GM11168 (cell line): ENCODE results near the gene LRP1-AS.

Source experiments
- in situ Hi-C: fragments of 300-500 bp; cut with MboI; formaldehyde crosslinking; loops from one replicate; pipeline ENCODE4 v1.12.0; 2022; ENCODE audit warnings: low sequenced_read_pairs; ENCODE audit not compliant: unreplicated experiment

LRP1-AS gene

DNA sequence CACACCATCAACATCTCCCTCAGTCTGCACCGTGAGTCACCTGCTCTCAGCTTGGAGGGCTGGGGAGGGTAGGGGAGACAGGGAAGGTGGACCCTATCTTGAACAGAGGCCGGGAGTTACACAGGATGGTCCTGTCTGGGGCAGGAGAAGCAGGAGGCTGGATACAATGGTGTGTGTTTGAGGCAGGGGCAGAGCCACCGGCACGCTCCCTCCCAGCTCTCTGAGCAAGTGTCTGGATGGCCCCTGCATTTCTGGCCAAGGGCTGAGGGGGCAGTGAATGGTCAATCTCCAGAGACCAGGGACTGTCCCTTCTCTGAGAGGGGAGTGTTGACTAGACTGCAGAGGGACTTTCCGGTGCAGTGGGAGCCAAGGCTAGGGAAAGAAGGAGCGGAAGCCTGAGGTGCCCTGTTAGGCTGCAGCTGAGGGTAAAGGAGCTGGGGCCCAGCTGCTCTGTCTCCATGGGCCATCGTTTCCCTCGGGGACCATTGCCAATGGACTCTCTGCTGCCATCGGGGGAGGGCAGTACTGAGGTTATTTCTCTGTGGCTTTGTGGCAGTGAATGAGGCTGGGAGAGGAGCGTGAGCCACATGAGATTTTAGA is 1.9 kb downstream of the LRP1-AS start:
- in situ Hi-C loops: no loop called here

DNA sequence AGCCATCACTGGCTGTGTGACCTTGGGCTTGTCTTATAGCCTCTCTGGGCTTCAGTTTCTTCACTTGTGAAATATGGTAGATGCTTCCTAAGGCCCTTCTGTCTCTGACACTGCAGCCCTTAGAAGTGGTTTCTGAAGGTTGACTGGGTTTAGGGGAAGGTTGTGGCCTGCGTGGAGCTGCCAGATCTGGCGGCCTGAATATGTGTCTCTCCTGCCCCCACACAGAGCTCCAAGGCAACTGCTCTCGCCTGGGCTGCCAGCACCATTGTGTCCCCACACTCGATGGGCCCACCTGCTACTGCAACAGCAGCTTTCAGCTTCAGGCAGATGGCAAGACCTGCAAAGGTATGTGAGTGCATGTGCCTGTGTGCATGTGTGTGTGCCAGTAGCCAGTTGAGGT is 4.0 kb downstream of the LRP1-AS start:
- in situ Hi-C loops: no loop called here

DNA sequence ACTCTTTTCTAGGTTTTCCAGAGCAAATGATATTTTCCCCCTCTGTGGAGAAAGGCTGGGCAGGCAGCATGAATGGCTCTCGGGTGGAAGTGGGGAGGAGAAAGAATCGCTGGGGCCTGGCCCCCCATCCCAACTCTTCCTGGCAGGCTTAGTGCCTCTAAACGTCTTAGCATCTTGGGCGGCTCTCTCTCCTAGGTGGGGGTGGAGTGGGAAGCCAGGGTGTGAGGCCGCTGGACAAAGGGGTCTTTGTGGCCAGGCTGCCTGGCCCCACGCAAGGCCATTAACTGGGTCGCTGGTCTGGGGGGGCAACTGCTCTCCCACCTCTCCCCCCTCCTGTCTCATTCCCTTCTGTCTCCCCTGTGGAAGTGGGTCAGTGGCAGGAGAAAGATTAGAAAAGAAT is 4.7 kb downstream of the LRP1-AS start:
- in situ Hi-C loops: no loop called here

DNA sequence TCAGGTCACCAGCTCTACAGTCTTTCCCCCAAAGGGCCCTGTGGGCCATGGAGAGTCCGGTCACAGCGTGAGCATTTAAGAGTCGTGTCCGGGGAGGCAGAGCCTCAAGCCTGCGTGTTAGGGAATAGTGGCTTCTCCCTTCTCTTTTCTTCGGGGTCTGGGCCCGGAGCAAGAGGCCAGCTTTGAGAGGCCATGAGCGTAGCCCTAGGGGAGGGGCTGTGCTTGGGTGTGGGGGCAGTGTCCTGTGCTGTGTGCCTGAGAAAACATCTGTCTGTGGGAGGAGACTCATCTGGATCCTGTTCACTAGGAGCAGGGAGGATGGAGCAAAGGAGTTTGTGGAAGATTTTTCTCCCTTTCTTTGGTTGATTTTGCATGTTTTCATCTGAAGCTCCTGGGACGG is 5.3 kb downstream of the LRP1-AS start:
- in situ Hi-C loops: no loop called here

DNA sequence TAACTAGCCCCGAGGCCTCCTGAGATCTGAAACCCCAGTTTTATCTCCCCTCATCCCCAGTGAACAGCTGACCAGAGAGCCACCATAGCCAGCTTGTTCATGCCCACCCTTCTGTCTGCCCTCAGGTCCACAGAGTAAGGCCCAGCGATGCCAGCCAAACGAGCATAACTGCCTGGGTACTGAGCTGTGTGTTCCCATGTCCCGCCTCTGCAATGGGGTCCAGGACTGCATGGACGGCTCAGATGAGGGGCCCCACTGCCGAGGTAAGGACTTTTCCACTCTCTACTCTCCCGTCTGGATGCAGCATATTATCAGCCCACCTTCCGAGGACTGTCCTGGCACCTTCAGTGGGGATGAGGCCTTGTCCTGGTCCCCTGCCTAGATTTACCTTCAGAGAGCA is 6.2 kb downstream of the LRP1-AS start:
- in situ Hi-C loops: no loop called here

DNA sequence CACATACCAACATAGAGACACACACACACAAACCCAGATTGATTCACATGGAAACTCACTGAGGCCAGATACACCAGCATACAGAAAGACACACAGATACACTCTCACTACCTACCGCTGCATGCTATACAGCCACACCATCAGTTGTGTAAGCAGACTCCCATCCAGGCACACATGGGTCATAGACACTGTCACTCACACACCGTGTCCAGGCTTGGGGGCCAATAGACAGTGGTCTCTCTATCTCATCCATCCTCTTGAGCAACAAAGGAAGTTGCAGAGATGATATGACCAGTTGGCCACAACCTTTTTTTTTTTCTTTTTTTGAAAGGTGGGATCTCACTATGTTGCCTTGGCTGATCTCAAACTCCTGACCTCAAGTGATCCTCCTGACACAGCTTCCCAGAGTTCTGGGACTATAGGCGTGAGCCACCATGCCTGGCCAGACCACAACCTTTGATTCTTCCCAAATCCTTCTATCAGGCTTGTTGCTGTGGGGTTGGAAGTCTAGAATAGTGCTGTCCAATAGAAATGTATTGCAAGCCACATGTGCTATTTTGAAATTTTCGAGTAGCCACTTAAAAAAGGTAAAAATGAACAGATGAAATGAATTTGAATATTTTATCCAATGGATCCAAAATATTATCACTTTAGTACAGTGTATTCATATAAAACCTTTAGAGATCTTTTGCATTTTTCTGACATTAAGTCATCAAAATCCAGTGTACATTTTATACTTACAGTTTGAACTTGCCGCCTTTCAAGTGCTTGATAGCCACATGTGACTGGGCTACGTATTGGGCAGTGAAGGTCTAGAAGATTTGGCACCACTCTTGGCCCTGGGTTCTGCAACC is 7.4 kb downstream of the LRP1-AS start:
- in situ Hi-C loops: no loop called here

DNA sequence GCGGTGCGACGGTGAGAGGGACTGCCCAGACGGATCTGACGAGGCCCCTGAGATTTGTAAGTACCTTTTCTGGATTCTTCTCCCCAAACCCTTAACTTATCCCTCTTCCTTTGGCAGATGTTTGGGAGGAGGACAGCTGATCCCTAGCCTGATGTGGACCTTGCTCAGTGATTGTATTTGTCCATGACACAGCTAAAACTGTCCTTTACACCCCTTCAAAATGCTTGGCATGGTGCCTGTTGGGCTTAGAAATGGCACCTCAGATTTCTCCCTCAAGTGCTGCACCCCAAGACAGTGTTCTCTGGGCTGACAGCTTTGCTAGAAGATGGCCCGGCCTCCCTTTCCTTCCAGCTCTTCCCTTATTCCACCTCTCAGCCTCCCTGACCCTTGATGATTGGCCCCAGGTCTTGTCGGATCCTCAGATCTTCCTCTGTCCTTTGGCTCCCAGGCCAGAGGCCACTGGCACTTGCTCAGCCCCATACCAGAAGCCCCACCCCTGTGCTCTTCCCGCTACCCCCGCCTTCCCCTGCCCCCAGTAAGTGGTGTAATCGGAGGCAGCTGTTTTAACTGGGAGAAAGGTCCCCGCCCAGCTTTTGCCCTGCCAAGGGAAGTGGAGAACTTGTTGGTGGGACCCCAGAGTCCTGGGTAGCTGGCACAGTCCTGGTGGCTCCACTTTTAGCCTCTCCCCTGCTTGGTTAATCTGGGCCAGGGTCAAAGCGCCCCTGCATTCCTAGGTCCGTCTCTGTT is 8.7 kb downstream of the LRP1-AS start:
- in situ Hi-C loops: no loop called here

DNA sequence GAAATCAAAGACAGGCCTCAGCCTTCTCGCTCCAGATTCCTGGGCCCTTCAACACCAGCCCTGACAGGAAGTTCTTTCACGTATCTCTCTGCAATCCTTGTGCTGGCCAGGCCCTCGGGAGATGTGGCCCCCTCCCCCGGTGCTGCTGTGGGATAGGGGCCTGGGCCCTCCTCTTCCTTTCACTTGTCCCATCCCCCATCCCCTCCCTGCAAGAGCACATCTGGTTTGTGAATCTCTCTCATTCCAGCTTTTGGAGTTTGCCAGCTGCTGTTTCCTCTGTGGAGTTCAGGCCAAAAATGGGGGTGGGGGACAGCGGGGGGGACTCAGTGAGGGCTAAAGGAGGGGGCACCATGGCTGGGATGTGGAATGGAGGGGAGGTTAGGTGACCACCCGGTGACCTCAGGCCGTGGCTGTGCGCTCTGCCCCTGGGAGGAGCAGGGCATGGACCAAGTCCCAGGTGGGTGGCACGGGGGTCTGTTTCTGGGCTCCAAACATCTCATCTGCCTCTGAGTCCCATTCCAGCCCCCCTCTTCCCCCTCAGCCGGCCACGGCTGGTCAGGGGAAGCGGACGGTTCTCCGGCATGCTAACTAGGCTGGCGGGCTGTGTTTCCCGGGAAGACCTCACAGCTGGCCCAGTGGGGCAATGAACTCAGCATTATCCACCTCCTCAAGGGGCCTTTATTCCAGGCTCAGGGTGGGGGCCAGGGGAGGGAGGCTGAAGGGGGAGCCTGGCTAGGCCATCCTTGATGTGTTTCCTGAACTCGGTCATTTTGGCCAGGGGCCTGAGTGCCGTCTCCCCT is 11.7 kb downstream of the LRP1-AS start:
- in situ Hi-C loops: no loop called here

DNA sequence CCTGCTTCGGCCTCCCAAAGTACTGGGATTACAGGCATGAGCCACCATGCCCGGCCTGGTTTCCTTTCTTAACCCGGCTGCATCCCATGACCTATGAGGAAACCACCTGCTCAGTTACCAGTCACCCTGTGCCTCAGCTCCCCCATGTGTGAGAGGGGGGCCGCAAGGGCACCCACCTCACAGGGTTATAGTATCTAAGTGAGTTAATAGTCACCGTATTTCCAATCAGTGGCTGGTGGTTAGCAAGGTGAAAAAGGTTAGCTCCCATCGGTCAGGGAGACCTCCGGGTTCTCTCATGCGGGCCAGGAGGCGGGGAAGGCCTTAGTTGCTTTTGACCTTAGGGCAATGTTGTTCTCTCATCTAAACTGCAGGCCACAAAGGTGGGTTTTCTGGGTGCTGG is 12.5 kb downstream of the LRP1-AS start:
- in situ Hi-C loops: no loop called here

DNA sequence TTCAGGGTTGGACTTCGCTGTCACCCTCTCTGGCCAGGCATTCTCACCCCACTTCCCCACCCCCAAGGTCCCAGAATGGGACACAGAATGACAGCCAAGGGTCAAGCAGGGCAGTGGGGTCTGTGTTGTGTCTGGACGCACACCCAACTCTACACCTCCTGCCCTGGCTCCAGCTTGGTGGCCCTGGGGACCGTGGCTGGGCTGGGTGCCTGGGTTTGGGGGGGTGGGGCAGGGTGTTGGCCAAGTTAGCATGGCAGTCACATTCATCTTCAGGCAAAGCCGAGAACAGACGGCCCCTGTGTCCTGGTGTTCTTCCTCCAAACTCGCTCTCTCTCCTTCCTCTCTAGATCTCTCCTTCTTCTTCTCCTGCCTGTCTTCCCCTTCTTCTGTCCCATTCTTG is 13.5 kb downstream of the LRP1-AS start:
- in situ Hi-C loops: no loop called here

DNA sequence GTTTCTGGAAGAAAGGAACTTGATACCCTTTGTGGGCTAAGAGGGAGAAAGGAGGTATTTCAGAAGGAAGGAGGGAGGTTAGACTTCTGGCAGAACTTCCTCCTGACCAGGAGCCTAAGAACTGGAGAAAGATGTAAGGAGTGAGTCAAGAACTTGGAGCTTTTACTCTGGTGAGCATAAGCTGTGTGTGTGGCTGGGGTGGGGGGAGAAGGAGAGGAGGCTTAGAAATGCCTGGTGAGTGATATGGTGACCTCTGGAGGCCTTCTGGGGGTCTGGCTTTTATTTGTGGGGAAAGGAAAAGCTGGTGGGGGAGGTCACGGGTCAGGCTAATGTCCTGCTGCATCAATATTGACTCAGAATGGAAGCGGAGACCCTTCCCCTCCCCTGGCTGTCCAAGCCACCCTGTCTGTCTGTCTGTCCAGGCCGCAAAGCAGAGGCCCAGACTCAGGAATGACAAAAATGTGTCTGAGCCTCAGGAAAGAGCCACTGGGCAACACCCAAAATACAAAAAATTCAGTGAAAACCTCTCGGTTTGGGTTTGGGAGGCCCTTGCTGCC is 14.3 kb downstream of the LRP1-AS start:
- in situ Hi-C loops: no loop called here

DNA sequence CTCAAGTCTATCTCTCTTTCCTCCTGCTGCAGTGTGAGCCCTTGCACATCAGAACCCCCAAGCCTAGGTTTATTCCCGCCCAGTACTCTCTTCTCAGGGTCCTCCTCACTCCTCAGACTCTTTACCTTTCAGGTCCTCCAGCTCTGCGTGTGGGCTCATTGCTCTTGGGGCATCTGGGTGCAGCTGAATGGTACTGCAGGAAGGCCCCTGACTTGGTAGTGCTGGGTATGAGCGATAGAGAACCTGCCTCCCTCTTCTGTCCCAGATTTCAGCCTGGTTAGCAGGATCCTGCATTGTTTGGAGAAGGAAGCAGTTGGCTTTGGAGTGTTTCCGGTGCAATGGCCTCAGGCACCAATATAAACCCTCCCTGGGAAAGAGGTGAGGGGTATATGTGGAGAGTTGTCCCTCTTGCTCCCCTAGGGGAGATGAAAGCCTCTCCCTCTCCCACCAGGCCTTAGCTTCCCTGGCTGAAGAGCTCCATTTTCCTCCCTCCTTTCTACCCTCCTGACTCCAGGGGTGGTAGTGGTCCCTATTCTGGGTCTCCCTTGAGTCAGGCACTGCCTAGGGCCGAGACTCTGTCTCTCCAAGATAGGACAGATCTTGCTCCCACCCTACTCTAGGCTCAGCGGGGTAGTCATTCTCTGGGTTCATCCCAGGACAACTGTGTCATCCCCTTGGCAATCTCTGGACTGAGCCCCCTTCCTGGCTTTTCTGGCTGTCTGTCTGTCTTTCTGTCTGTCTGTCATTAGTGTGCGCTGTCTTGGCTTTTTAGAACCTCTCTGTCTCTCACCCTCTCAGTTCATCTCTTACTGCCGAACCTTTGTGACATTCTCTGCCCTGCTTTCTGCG is 15.3 kb downstream of the LRP1-AS start:
- in situ Hi-C loops: no loop called here

DNA sequence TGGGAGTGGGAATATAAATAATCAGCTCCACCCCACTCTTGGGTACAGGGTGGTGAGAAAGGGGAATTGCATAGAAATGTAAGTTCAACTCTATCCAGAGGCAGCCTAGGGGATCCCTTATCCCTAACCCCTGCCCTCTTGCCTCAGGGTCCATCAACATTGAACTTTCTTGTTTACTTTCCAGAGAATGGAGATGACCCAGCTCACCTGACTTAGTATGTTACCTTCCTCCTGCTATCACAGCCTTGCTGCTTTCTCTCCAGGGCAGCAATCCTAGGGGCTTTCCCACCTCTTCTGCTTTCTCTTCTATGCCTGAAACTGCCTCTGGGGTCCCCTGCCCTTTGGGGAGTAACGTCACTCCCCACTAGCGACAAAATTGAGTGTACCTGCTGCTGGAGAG is 16.5 kb downstream of the LRP1-AS start:
- in situ Hi-C loops: no loop called here

DNA sequence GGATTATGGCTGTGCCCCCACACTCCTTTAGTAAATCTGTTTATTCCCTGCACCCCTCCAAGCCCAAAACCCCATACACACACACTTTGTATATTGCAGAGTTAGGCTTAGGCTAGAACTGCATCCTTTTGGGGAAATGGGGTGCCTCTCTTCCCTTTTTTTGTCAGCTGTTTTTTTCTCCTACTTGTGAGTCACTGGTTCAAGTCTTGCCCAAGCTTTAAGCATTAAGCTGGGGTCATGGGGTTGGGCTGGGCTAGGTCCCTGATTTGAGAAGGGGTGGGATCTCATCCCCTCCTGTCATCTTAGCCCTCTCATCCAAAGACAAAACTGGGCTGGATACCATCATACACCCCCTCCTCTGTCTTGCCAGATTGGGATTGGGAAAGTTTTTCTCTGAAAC is 17.5 kb downstream of the LRP1-AS start:
- in situ Hi-C loops: no loop called here

DNA sequence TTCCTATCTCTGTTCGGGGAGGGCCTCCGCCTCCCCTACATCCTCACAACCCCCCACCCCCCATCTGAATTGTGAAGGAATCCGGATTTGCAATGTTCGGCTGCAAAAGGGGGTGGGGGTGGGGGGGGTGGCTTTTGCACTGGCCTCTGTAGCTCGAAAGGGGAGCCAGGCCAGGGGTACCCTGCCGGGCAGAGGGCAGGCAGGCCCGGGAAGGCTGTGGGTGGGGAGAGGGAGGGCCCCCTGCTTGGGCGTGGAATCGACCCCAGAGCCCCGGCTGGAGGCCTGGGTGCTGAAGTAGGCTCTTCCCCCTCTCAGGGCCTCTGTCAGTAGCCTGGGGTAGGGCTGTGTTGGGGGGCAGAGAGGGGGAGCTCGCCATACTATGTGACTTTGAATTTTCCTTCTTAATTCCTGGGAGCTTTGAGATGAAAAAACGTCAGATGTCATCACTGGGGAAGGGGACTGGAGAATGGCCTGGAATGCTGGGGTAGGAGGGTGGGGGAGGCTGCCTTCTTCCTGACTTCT is 18.0 kb downstream of the LRP1-AS start:
- in situ Hi-C loops: no loop called here

DNA sequence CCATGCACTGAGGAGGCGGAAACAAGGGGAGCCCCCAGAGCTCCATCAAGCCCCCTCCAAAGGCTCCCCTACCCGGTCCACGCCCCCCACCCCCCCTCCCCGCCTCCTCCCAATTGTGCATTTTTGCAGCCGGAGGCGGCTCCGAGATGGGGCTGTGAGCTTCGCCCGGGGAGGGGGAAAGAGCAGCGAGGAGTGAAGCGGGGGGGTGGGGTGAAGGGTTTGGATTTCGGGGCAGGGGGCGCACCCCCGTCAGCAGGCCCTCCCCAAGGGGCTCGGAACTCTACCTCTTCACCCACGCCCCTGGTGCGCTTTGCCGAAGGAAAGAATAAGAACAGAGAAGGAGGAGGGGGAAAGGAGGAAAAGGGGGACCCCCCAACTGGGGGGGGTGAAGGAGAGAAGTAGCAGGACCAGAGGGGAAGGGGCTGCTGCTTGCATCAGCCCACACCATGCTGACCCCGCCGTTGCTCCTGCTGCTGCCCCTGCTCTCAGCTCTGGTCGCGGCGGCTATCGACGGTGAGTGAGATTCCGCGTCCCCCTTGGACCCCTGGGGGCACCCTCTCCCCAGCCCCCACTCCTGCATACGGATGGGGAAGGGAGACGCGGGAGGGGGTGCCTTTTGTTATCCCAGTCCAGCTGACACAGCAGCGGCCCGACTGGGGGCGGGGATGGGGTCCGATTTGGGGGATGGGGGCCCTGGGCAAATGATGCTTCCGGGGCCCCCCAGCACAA is 18.7 kb downstream of the LRP1-AS start:
- in situ Hi-C loops: no loop called here

DNA sequence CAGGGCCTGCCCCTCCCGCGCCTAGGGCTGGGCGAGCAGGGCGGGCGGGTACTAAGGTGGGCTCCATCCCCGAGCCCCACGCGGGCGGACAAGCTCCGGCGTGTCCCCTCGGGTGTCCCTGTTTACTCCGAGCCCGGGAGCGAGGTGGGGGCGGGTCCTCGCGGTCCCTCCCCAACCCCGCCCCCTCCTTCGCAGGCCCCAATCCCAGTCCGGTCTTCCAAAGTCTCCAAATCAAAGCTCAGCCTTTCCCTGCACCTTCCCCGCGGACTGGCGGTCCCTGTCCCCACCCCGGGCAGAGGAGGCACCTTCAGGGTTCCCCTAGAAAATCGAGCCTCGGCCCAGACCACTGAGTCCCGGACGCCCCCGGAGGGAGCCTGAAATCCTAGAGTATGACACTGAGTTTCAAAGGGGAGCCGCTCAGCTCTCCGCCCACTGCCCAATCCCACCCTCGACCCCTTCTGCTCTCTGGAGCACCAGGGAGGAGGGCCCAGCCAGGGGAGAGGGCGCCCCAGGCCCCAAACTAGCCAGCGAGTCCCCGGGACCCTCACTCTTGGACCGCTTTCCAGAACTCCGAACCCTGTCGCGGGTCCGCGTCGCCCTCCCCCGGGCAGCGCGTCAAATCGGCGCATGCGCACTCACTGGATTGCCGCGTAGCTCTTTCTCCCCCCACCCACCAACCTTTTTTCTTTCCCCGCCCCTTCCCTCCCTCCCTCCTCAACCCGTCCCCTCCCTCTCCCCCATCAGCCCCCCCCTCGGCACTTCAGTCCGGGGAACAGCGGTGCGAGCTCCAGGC is 19.5 kb downstream of the LRP1-AS start, which contains the start of gene LRP1:
Gene LRP1, plus strand, starts transcription at position 758 of the 793 bp plus-strand sequence. CDS start 482 bp downstream, outside the sequence.
- in situ Hi-C loops: no loop called here
